IMR-90 (cell line): ENCODE results near the gene SSH2. TPM values are rescaled to one million over a fixed set of nuclear protein-coding genes. Genes with fewer than 3 reads are reported as not detected.
A peak's percentile ranks its signal among the peaks of the same experiment; 100 is the strongest.

Experiments
- ATAC-seq: fragments of 200-7000 bp; cut with Tn5 transposase; 2 replicates; pipeline ENCODE4 v1.9.1; 2020; ENCODE audit warnings: low read depth, mild to moderate bottlenecking, moderate library complexity
- Bru-seq: library from RNA; stranded (reverse); fragments of 400-500 nt; gene quantifications from one replicate; lab custom pipeline; 2021; lab: Mats Ljungman, UMichigan
- BruChase-seq, 2 experiments: library from RNA; stranded (reverse); fragments of 400-500 nt; gene quantifications; one replicate each; lab custom pipeline; 2021; lab: Mats Ljungman, UMichigan
- BruUV-seq: library from RNA; stranded (reverse); fragments of 400-500 nt; replicated peaks from 2 replicates; lab custom pipeline; 2021; lab: Mats Ljungman, UMichigan
- CTCF ChIA-PET: fragments of 300-600 bp; formaldehyde crosslinking; extraction: SDS; loops from one replicate; lab custom pipeline; 2021; ENCODE audit warnings: antibody characterized with exemption; lab: Yijun Ruan, JAX
- POLR2A ChIA-PET: fragments of 300-600 bp; sonication (Branson Sonifier 250); formaldehyde crosslinking; loops from one replicate; lab custom pipeline; 2022; ENCODE audit warnings: antibody characterized with exemption; ENCODE audit not compliant: unreplicated experiment; lab: Charles Lee
- DNase-seq: peaks from one replicate; pipeline ENCODE4 v3.0.0; 2013
- H2AFZ ChIP-seq: replicated peaks from 2 replicates; pipeline ENCODE3; 2013; ENCODE audit warnings: low read length, mild to moderate bottlenecking; ENCODE audit not compliant: poor library complexity
- H2AK5ac ChIP-seq: 2 replicates; pipeline ENCODE4 v1.6.1; 2013; ENCODE audit warnings: low read depth, low read length, inconsistent platforms
- H2AK9ac ChIP-seq: replicated peaks from 2 replicates; pipeline ENCODE3; 2013; ENCODE audit warnings: mild to moderate bottlenecking, low read depth, low read length, moderate library complexity; ENCODE audit not compliant: poor library complexity
- H2BK120ac ChIP-seq: 2 replicates; pipeline ENCODE4 v1.6.1; 2013; ENCODE audit warnings: low read depth, low read length, inconsistent platforms
- H2BK15ac ChIP-seq: 3 replicates; pipeline ENCODE4 v1.6.1; 2013; ENCODE audit warnings: low read depth, low read length, inconsistent platforms
- H2BK20ac ChIP-seq: 2 replicates; pipeline ENCODE4 v1.6.1; 2013; ENCODE audit warnings: low read depth, mild to moderate bottlenecking, inconsistent platforms, low read length, moderate library complexity
- H2BK5ac ChIP-seq: 2 replicates; pipeline ENCODE4 v1.6.1; 2013; ENCODE audit warnings: mild to moderate bottlenecking, low read depth, low read length, inconsistent platforms; ENCODE audit not compliant: poor library complexity, severe bottlenecking
- H3K14ac ChIP-seq: replicated peaks from 2 replicates; pipeline ENCODE4 v1.6.1; 2013; ENCODE audit warnings: low read depth, low read length, inconsistent platforms
- H3K18ac ChIP-seq: 2 replicates; pipeline ENCODE4 v1.6.1; 2013; ENCODE audit warnings: low read depth, low read length, control low read depth
- H3K23ac ChIP-seq: 2 replicates; pipeline ENCODE4 v1.6.1; 2013; ENCODE audit warnings: low read depth, low read length, inconsistent platforms
- H3K27ac ChIP-seq: 2 replicates; pipeline ENCODE4 v1.5.1; 2013; ENCODE audit warnings: mild to moderate bottlenecking, control low read depth, low read length; ENCODE audit not compliant: insufficient read depth
- H3K27me3 ChIP-seq: 2 replicates; pipeline ENCODE4 v1.6.1; 2013; ENCODE audit warnings: low read length; ENCODE audit not compliant: control insufficient read depth, insufficient read depth
- H3K36me3 ChIP-seq: 2 replicates; pipeline ENCODE4 v1.6.1; 2013; ENCODE audit warnings: low read length, mixed read lengths; ENCODE audit not compliant: control insufficient read depth, insufficient read depth
- H3K4ac ChIP-seq: 2 replicates; pipeline ENCODE4 v1.6.1; 2013; ENCODE audit warnings: low read depth, low read length, inconsistent platforms
- H3K4me1 ChIP-seq: 2 replicates; pipeline ENCODE4 v1.6.1; 2013; ENCODE audit warnings: low read length, mixed read lengths; ENCODE audit not compliant: control insufficient read depth, insufficient read depth
- H3K4me2 ChIP-seq: 2 replicates; pipeline ENCODE4 v1.6.1; 2013; ENCODE audit warnings: low read depth, mild to moderate bottlenecking, control low read depth, low read length, moderate library complexity
- H3K4me3 ChIP-seq: 2 replicates; pipeline ENCODE4 v1.5.1; 2013; ENCODE audit warnings: low read depth, mild to moderate bottlenecking, control low read depth, low read length, moderate library complexity; ENCODE audit not compliant: insufficient read depth
- H3K56ac ChIP-seq: 2 replicates; pipeline ENCODE4 v1.6.1; 2013; ENCODE audit warnings: low read length, inconsistent platforms; ENCODE audit not compliant: insufficient read depth; ENCODE audit errors: extremely low read depth
- H3K79me1 ChIP-seq, 2 experiments: 2 replicates each; pipeline ENCODE4 v1.6.1; 2013; ENCODE audit warnings: low read length in 2 of 2, inconsistent platforms in 1 of 2, low read depth in 1 of 2
- H3K9ac ChIP-seq: 2 replicates; pipeline ENCODE4 v1.6.1; 2013; ENCODE audit warnings: low read depth, low read length, control low read depth
- H3K9me1 ChIP-seq: 2 replicates; pipeline ENCODE4 v1.6.1; 2013; ENCODE audit warnings: low read length, inconsistent platforms; ENCODE audit not compliant: insufficient read depth
- H3K9me3 ChIP-seq: 2 replicates; pipeline ENCODE4 v1.6.1; 2013; ENCODE audit warnings: low read length; ENCODE audit not compliant: control insufficient read depth, insufficient read depth
- H4K20me1 ChIP-seq: 2 replicates; pipeline ENCODE4 v1.6.1; 2013; ENCODE audit warnings: low read length, inconsistent platforms; ENCODE audit not compliant: insufficient read depth
- H4K5ac ChIP-seq: 2 replicates; pipeline ENCODE4 v1.6.1; 2013; ENCODE audit warnings: mild to moderate bottlenecking, low read depth, low read length, control low read depth
- H4K8ac ChIP-seq, 2 experiments: 2 replicates each; pipeline ENCODE4 v1.6.1; 2013; ENCODE audit warnings: low read depth in 2 of 2, low read length in 2 of 2, control low read depth in 1 of 2, inconsistent platforms in 1 of 2
- H4K91ac ChIP-seq: 2 replicates; pipeline ENCODE4 v1.6.1; 2013; ENCODE audit warnings: low read depth, low read length, inconsistent platforms; ENCODE audit not compliant: insufficient read depth
- FOS ChIP-seq: fragments of 150-350 bp; IDR thresholded peaks from 2 replicates; pipeline ENCODE4 v1.6.1; 2016; ENCODE audit warnings: low read depth, low read length
- MAZ ChIP-seq: IDR thresholded peaks from 2 replicates; pipeline ENCODE4 v1.6.1; 2012; ENCODE audit warnings: low read depth, mild to moderate bottlenecking, low read length, improper control_type of control experiment, moderate library complexity, borderline replicate concordance
- MXI1 ChIP-seq: IDR thresholded peaks from 2 replicates; pipeline ENCODE4 v1.6.1; 2012; ENCODE audit warnings: low read depth, mild to moderate bottlenecking, low read length, moderate library complexity, borderline replicate concordance
- RFX5 ChIP-seq: IDR thresholded peaks from 2 replicates; pipeline ENCODE4 v1.8.0; 2012; ENCODE audit warnings: low read depth, mild to moderate bottlenecking, low read length, moderate library complexity
- WGBS, 2 experiments: methylation state at CpG; one replicate each; pipeline versions ENCODE4 v1.1.5 to v1.1.7; 2013; ENCODE audit warnings: missing lambda C conversion rate in 2 of 2; ENCODE audit not compliant: insufficient read length in 1 of 2; ENCODE audit errors: extremely low coverage in 2 of 2; 5-methylcytosine and 5-hydroxymethylcytosine counted together
- dilution Hi-C: fragments of 300-500 bp; cut with HindIII; formaldehyde crosslinking; loops from one replicate; pipeline ENCODE4 v1.14.3; 2018; ENCODE audit warnings: low sequenced_read_pairs; ENCODE audit not compliant: unreplicated experiment
- in situ Hi-C: fragments of 300-500 bp; cut with MboI; formaldehyde crosslinking; loops from 3 replicates; pipeline ENCODE4 v1.14.3; 2019; ENCODE audit warnings: low sequenced_read_pairs, inconsistent platforms, mixed read lengths
- intact Hi-C: fragments of 100-400 bp; cut with micrococcal nuclease; formaldehyde crosslinking; loops from 2 replicates; pipeline ENCODE4 v1.10.0; 2022
- long read RNA-seq: library from polyadenylated mRNA; unstranded; transcript quantifications from one replicate; pipeline ENCODE4 v2.0.0, GENCODE V29; 2021; ENCODE audit not compliant: unreplicated experiment
- polyA plus RNA-seq, 3 experiments: library from polyadenylated mRNA; depleted of rRNA; stranded (reverse); fragments of >200 nt; gene quantifications; 2 replicates each; pipeline ENCODE4 v1.2.3, GENCODE V29; 2012; ENCODE audit warnings: low replicate concordance in 1 of 3
- total RNA-seq: library from RNA; depleted of rRNA; stranded (reverse); fragments of >200 nt; gene quantifications from 2 replicates; pipeline ENCODE4 v1.2.3, GENCODE V29; 2012; rRNA removed

SSH2 gene, protein sequence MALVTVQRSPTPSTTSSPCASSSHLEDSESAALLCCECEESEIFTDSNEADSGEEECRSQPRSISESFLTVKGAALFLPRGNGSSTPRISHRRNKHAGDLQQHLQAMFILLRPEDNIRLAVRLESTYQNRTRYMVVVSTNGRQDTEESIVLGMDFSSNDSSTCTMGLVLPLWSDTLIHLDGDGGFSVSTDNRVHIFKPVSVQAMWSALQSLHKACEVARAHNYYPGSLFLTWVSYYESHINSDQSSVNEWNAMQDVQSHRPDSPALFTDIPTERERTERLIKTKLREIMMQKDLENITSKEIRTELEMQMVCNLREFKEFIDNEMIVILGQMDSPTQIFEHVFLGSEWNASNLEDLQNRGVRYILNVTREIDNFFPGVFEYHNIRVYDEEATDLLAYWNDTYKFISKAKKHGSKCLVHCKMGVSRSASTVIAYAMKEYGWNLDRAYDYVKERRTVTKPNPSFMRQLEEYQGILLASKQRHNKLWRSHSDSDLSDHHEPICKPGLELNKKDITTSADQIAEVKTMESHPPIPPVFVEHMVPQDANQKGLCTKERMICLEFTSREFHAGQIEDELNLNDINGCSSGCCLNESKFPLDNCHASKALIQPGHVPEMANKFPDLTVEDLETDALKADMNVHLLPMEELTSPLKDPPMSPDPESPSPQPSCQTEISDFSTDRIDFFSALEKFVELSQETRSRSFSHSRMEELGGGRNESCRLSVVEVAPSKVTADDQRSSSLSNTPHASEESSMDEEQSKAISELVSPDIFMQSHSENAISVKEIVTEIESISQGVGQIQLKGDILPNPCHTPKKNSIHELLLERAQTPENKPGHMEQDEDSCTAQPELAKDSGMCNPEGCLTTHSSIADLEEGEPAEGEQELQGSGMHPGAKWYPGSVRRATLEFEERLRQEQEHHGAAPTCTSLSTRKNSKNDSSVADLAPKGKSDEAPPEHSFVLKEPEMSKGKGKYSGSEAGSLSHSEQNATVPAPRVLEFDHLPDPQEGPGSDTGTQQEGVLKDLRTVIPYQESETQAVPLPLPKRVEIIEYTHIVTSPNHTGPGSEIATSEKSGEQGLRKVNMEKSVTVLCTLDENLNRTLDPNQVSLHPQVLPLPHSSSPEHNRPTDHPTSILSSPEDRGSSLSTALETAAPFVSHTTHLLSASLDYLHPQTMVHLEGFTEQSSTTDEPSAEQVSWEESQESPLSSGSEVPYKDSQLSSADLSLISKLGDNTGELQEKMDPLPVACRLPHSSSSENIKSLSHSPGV (N-terminal part only)
- 9.3 and 10.3 TPM in 2 replicates for total RNA-seq
- 9.3 and 9.9 TPM in 2 replicates for polyA plus RNA-seq (2012; rRNA removed)
- 9.0 and 10.1 TPM in 2 replicates for polyA plus RNA-seq (2012; cell fraction: cytosol; rRNA removed)
- polyA plus RNA-seq (2012; cell fraction: nucleus; rRNA removed; ENCODE audit: low replicate concordance): 6.1 and 18.7 TPM in 2 replicates
- percentile 83 among the genes with signal in this experiment for Bru-seq, nascent RNA
- percentile 94 among the genes with signal in this experiment for BruChase-seq, experiment 1, labeled RNA remaining after a 6-hour chase
- BruChase-seq, experiment 2, labeled RNA remaining after a 2-hour chase: percentile 87 among the genes with signal in this experiment
- long read RNA-seq, partial matches to known transcripts: 0 of 12 reads
- long read RNA-seq, other reads (novel, unspliced or antisense): 11 of 12 reads

DNA sequence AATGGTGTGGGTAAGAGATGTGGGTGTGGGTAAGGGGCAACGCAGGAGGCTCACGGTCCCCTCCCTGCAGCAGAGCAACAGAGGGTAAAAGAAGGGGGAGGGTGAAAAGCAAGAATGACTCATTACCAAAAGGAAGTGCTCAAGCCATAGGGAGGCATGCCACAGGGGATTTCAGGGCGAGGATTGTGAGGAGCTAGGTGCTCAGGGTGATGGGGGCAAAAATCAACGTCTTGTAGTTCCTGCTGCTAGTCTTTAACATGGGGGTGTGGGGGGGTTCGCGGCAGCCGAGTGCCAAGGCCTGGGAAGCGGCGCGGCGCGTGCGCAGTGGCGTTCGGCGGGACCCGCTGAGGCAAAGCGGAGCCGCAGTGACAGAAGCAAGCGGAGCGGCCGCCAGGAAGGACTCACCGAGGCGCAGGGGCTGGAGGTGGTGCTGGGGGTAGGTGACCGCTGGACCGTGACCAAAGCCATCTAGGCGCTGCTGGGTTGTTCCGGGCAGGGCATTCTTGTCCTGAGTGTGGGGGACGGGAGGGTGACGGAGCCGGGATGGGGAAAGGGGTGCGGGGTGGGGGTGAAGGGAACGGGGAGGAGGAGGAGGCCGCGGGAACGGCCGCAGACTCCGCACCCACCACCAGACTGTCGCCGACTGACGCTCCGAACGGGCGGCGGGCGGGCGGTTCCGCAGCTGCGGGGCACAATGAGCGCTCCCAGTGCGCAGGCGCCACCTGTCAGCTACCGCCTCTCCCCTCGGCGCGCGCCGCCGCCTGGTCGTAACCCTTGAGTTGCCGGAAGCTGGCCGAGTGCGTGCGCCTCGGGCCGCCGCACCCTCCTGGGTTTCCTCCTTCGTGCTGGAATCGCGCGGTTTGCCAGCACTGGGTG is at the start of gene SSH2:
Gene SSH2 (minus strand): TSS at position 696 of the 876 bp plus-strand sequence. CDS start 228 bp downstream, at position 468.
- H3K14ac ChIP-seq: peak within 1 kb of the TSS; percentile 97
- H3K56ac ChIP-seq: peak within 1 kb of the TSS; percentile 92
- H2AK5ac ChIP-seq: peak within 1 kb of the TSS; percentile 69
- ChIA-PET CTCF (interaction anchor here (1.7 to 2.7 kb wide), 5 partner anchors 12 to 267 kb away, joined by 5 to 52 read pairs (median 8); partner anchors contain the start of gene EFCAB5), POLR2A (interaction anchor here (0.6 kb wide), 1 partner anchor 145 kb away, joined by 6 read pairs; no protein-coding TSS in a partner anchor)
- H3K27me3 ChIP-seq: no peaks in the 10 kb centered on the region
- peak within 1 kb of the TSS; percentile 97 for H3K4me2 ChIP-seq
- peak within 1 kb of the TSS; percentile 81 for H2BK5ac ChIP-seq
- dilution Hi-C loops (no loop called here), intact Hi-C loops (no loop called here), in situ Hi-C loops (loop anchor here (5.0 to 10.0 kb wide), 3 partner anchors 77 to 285 kb away; no protein-coding TSS in a partner anchor)
- peak within 1 kb of the TSS; percentile 99 for H3K23ac ChIP-seq
- H4K20me1 ChIP-seq: peaks cover 6% of the 10 kb centered on the region; the same call in 1 of the 2 replicates
- peak within 1 kb of the TSS; percentile 45 to 94 for H4K8ac ChIP-seq
- ATAC-seq: peak; percentile 87
- H3K9me1 ChIP-seq: no peaks in the 10 kb centered on the region
- H3K4me1 ChIP-seq: peaks cover 2% of the 10 kb centered on the region
- peak within 1 kb of the TSS; percentile 78 for H4K91ac ChIP-seq
- peaks cover 4 to 41% of the 10 kb centered on the region in 2 experiments; a peak in 3 of 4 replicates for H3K79me1 ChIP-seq
- TF ChIP-seq FOS (0 out of 2 replicates have a peak, but pooled peaks have one; percentile 22), MAZ (0 out of 2 replicates have a peak, but pooled peaks have one; percentile 8), MXI1 (peak; percentile 84), RFX5 (no peak)
- peak within 1 kb of the TSS; percentile 80 for H3K18ac ChIP-seq
- peak within 1 kb of the TSS; percentile 92 for H2AFZ ChIP-seq
- peak within 1 kb of the TSS; percentile 97 for H2AK9ac ChIP-seq
- peak within 1 kb of the TSS; percentile 79 for H3K27ac ChIP-seq
- peak within 1 kb of the TSS; percentile 89 for H3K4me3 ChIP-seq
- H3K36me3 ChIP-seq: no peaks in the 10 kb centered on the region
- H3K9me3 ChIP-seq: no peaks in the 10 kb centered on the region
- 0% methylated on average over 29 of the region's 71 CpGs; no CpG with 5 or more reads in 1 of the 2 experiments for WGBS, 2 experiments
- peak within 1 kb of the TSS; percentile 30 for H2BK20ac ChIP-seq
- BruUV-seq: no TSS peak
- peak within 1 kb of the TSS; percentile 32; the same call in 1 of the 2 replicates for H4K5ac ChIP-seq
- H2BK15ac ChIP-seq: peak within 1 kb of the TSS; percentile 95
- peak within 1 kb of the TSS; percentile 79 for H3K9ac ChIP-seq
- peak; percentile 73 for DNase-seq
- H3K4ac ChIP-seq: peak within 1 kb of the TSS; percentile 97
- H2BK120ac ChIP-seq: peak within 1 kb of the TSS; percentile 78
